KG1 (cell line): ENCODE results near the gene RNLS.

Experiments
- DNase-seq: peaks from one replicate; lab custom pipeline; 2025; lab: John Stamatoyannopoulos, UW

The RNLS gene

GRCh38 chr10:88256886-88257285 is 326.2 kb downstream of the RNLS start:
- DNase-seq = no peak

- no peak for DNase-seq
Observed at GRCh38 chr10:88256013-88256680, 327.0 kb downstream of the RNLS start.

- DNase-seq = no peak
Observed at GRCh38 chr10:88254091-88254490, 329.0 kb downstream of the RNLS start.

GRCh38 chr10:88253622-88254021 is 329.5 kb downstream of the RNLS start:
- DNase-seq = no peak

GRCh38 chr10:88253128-88253527 is 330.0 kb downstream of the RNLS start:
- DNase-seq = no peak

GRCh38 chr10:88249450-88249849 is 333.7 kb downstream of the RNLS start:
- DNase-seq = no peak

GRCh38 chr10:88246675-88247074 is 336.4 kb downstream of the RNLS start:
- DNase-seq = no peak

GRCh38 chr10:88245974-88246511 is 337.1 kb downstream of the RNLS start:
- DNase-seq = no peak

GRCh38 chr10:88244781-88245625 is 338.1 kb downstream of the RNLS start:
- DNase-seq = no peak

GRCh38 chr10:88243836-88244730 is 339.0 kb downstream of the RNLS start:
- no peak for DNase-seq

GRCh38 chr10:88243202-88243744 is 339.8 kb downstream of the RNLS start:
- DNase-seq = no peak

- DNase-seq = no peak
Observed at GRCh38 chr10:88241501-88241900, 341.6 kb downstream of the RNLS start.

GRCh38 chr10:88239212-88239611 is 343.9 kb downstream of the RNLS start:
- no peak for DNase-seq

GRCh38 chr10:88238615-88238914 is 344.6 kb downstream of the RNLS start:
- DNase-seq = no peak

GRCh38 chr10:88237896-88238614 is 345.1 kb downstream of the RNLS start:
- DNase-seq = no peak

GRCh38 chr10:88236121-88236743 is 346.9 kb downstream of the RNLS start:
- DNase-seq = no peak

GRCh38 chr10:88234297-88234696 is 348.8 kb downstream of the RNLS start:
- no peak for DNase-seq

- no peak for DNase-seq
Observed at GRCh38 chr10:88233870-88234269, 349.2 kb downstream of the RNLS start.

- DNase-seq = no peak
Observed at GRCh38 chr10:88232983-88233543, 350.1 kb downstream of the RNLS start.

- DNase-seq = no peak
Observed at GRCh38 chr10:88232029-88232895, 350.9 kb downstream of the RNLS start.
